MM.1S (cell line): ENCODE measurements around the gene RAB11A.
"Not testable (repeated sequence)": the region's sequence is repeated elsewhere in the genome, so short reads cannot be mapped to it uniquely, and the experiment has no call there.

Source experiments
- EZH2 ChIP-seq: fragments of 300-600 bp; sonication (generic); optimal IDR thresholded peaks from 2 replicates; pipeline ENCODE3; 2017; ENCODE audit warnings: low read depth, mild to moderate bottlenecking, antibody characterized with exemption, low read length, mixed read lengths
- TF ChIP-seq, protein P1 (sequence below): fragments of 300-600 bp; sonication (generic); IDR thresholded peaks from 2 replicates; pipeline ENCODE4 v1.5.1; 2016; ENCODE audit warnings: antibody characterized with exemption, low read length, mixed read lengths

DNA sequence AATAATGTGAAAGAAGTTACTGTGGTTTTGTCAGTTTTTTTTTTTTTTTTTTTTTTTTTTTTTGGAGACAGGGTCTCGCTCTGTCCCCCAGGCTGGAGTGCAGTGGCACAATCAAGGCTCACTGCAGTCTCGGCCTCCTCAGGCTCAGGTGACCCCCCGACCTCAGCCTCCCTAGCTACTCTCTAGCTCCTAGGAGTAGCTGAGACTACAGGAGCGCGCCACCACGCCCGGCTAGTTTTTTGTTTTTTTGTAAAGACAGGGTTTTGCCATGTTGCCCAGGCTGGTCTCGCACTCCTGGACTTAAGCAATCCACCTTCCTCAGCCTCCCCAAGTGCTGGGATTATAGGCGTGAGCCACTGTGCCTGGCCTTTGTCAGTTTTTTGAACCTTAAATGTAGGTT, 2.6 kb downstream of the RAB11A start:
- TF ChIP-seq, protein P1, sequence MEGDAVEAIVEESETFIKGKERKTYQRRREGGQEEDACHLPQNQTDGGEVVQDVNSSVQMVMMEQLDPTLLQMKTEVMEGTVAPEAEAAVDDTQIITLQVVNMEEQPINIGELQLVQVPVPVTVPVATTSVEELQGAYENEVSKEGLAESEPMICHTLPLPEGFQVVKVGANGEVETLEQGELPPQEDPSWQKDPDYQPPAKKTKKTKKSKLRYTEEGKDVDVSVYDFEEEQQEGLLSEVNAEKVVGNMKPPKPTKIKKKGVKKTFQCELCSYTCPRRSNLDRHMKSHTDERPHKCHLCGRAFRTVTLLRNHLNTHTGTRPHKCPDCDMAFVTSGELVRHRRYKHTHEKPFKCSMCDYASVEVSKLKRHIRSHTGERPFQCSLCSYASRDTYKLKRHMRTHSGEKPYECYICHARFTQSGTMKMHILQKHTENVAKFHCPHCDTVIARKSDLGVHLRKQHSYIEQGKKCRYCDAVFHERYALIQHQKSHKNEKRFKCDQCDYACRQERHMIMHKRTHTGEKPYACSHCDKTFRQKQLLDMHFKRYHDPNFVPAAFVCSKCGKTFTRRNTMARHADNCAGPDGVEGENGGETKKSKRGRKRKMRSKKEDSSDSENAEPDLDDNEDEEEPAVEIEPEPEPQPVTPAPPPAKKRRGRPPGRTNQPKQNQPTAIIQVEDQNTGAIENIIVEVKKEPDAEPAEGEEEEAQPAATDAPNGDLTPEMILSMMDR, result not testable (repeated sequence)
- not testable (repeated sequence) for TF ChIP-seq EZH2
